Measurements from ENCODE around the gene ADORA1. TPM values are rescaled to one million over a fixed set of nuclear protein-coding genes. Genes with fewer than 3 reads are reported as not detected.

ADORA1 gene
- total and polyA plus RNA-seq, 2 of the 4 experiments (the other 2 are of a cell fraction) = 0.36 to 0.56 TPM

DNA sequence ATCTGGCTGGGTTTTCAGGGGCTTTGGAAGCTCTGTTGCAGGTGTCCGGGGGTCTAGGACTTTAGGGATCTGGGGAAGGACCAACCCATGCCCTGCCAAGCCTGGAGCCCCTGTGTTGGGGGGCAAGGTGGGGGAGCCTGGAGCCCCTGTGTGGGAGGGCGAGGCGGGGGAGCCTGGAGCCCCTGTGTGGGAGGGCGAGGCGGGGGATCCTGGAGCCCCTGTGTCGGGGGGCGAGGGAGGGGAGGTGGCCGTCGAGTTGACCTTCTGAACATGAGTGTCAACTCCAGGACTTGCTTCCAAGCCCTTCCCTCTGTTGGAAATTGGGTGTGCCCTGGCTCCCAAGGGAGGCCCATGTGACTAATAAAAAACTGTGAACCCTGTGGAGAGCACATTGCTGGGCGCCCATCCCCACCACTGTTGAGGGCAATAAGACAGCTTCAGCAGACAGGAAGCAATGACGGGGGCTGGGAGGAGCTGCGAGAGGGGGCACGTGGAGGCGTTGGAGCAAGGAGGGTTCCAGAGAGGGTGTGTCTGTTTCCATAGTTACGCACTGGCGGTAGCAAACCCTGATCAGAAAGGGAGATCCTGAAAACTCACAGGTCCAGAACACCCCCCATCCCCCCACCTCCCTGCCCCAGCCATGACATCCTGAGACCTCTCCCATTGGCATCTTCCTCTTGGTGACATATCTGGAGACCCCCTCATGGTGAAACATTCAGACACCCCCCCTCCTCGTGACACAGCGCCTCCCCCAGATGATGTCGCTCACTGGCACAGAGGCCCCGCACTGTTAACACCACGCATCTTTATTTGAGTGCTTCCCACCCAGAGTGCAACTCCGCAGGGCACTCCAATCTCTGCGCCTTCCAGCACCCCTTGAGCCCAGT is 39.7 kb downstream of the ADORA1 start (continued):
- no peak for TF ChIP-seq MXI1 (IDR thresholded peaks at IDR 0.05; ENCODE audit: borderline replicate concordance, low read depth, low read length)

- Histone ChIP-seq H3K9me1 (ENCODE audit: insufficient read depth, low read length) (no peaks in the 10 kb centered on the region), H3K27me3 (ENCODE audit: control insufficient read depth, insufficient read depth, low read length) (peaks cover 16% of the 10 kb centered on the region), H3K4me1 (ENCODE audit: control insufficient read depth, insufficient read depth, low read length) (no peaks in the 10 kb centered on the region), H3K4ac (ENCODE audit: low read depth, low read length) (no peak overlapping the region), H2AFZ (replicated peaks; ENCODE audit: low read length, poor library complexity) (peak overlapping the region; percentile 21), H2BK120ac (ENCODE audit: low read depth, low read length) (no peak overlapping the region), H4K8ac (ENCODE audit: low read depth in 2 of 2, low read length in 2 of 2) (no peak overlapping the region), H2BK20ac (ENCODE audit: low read depth, low read length) (no peak overlapping the region), H2BK15ac (ENCODE audit: low read depth, low read length) (no peak overlapping the region), H2BK5ac (ENCODE audit: low read depth, low read length, poor library complexity, severe bottlenecking) (no peak overlapping the region), H3K14ac (replicated peaks; ENCODE audit: low read depth, low read length) (no peak overlapping the region), H3K23ac (ENCODE audit: low read depth, low read length) (no peak overlapping the region), H3K36me3 (ENCODE audit: control insufficient read depth, insufficient read depth, low read length) (no peaks in the 10 kb centered on the region), H3K18ac (ENCODE audit: low read depth, low read length) (no peak overlapping the region), H3K9ac (ENCODE audit: low read depth, low read length) (no peak overlapping the region), H3K4me2 (ENCODE audit: low read depth, low read length) (no peak overlapping the region), H3K56ac (ENCODE audit: extremely low read depth, insufficient read depth, low read length) (no peak overlapping the region), H3K79me1 (ENCODE audit: low read depth in 1 of 2, low read length in 2 of 2) (no peaks in the 10 kb centered on the region), H3K9me3 (ENCODE audit: control insufficient read depth, insufficient read depth, low read length) (no peaks in the 10 kb centered on the region), H3K4me3 (ENCODE audit: insufficient read depth, low read depth, low read length) (no peak overlapping the region), H2AK9ac (replicated peaks; ENCODE audit: low read depth, low read length, poor library complexity) (no peak overlapping the region), H3K27ac (ENCODE audit: insufficient read depth, low read length) (no peak overlapping the region), H4K91ac (ENCODE audit: insufficient read depth, low read depth, low read length) (no peak overlapping the region), H4K5ac (ENCODE audit: low read depth, low read length) (no peak overlapping the region), H2AK5ac (ENCODE audit: low read depth, low read length) (no peak overlapping the region), H4K20me1 (ENCODE audit: insufficient read depth, low read length) (no peaks in the 10 kb centered on the region)
- DNase-seq = no peak
- ATAC-seq (ENCODE audit: low read depth) = no peak
- ChIA-PET POLR2A (ENCODE audit: unreplicated experiment) (no interaction called here), CTCF (no interaction called here)
- WGBS, 2 experiments (ENCODE audit: extremely low coverage in 2 of 2, insufficient read length in 1 of 2) = no CpG with 5 or more reads among the region's 5 CpGs
- dilution Hi-C loops (cut with HindIII; ENCODE audit: low sequenced_read_pairs, unreplicated experiment) = no loop called here
- BruUV-seq (replicated peaks) = no TSS peak
- intact Hi-C loops (cut with micrococcal nuclease) = no loop called here
- in situ Hi-C loops (cut with MboI; ENCODE audit: low sequenced_read_pairs) = no loop called here
- TF ChIP-seq MXI1 (IDR thresholded peaks at IDR 0.05; ENCODE audit: borderline replicate concordance, low read depth, low read length) = no peak
- TF ChIP-seq RCOR1 (IDR thresholded peaks at IDR 0.05; ENCODE audit: insufficient replicate concordance, low read length) = no peak
- TF ChIP-seq FOS (IDR thresholded peaks at IDR 0.05; ENCODE audit: low read depth, low read length) = no peak
- TF ChIP-seq MAFK (IDR thresholded peaks at IDR 0.05; ENCODE audit: low read depth, low read length) = no peak
- TF ChIP-seq, protein P1, sequence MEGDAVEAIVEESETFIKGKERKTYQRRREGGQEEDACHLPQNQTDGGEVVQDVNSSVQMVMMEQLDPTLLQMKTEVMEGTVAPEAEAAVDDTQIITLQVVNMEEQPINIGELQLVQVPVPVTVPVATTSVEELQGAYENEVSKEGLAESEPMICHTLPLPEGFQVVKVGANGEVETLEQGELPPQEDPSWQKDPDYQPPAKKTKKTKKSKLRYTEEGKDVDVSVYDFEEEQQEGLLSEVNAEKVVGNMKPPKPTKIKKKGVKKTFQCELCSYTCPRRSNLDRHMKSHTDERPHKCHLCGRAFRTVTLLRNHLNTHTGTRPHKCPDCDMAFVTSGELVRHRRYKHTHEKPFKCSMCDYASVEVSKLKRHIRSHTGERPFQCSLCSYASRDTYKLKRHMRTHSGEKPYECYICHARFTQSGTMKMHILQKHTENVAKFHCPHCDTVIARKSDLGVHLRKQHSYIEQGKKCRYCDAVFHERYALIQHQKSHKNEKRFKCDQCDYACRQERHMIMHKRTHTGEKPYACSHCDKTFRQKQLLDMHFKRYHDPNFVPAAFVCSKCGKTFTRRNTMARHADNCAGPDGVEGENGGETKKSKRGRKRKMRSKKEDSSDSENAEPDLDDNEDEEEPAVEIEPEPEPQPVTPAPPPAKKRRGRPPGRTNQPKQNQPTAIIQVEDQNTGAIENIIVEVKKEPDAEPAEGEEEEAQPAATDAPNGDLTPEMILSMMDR (conservative IDR thresholded peaks at IDR 0.05; ENCODE audit: low read depth, low read length) = no peak
- TF ChIP-seq RAD21 (IDR thresholded peaks at IDR 0.05; ENCODE audit: low read length) = no peak
- TF ChIP-seq RFX5 (IDR thresholded peaks at IDR 0.05; ENCODE audit: low read depth, low read length) = no peak
- TF ChIP-seq CEBPB (IDR thresholded peaks at IDR 0.05; ENCODE audit: low read depth, low read length) = no peak
- no peak for TF ChIP-seq ELK1 (IDR thresholded peaks at IDR 0.05; ENCODE audit: borderline replicate concordance, low read depth, low read length)
- TF ChIP-seq CHD1 (IDR thresholded peaks at IDR 0.05; ENCODE audit: low read depth, low read length) = no peak
- no peak for TF ChIP-seq SMC3 (IDR thresholded peaks at IDR 0.05; ENCODE audit: low read depth, low read length)
- no peak for TF ChIP-seq BHLHE40 (IDR thresholded peaks at IDR 0.05; ENCODE audit: low read depth, low read length)
- no peak for TF ChIP-seq POLR2A (IDR thresholded peaks at IDR 0.05; ENCODE audit: low read depth, low read length)
- no peak for TF ChIP-seq MAZ (IDR thresholded peaks at IDR 0.05; ENCODE audit: borderline replicate concordance, low read depth, low read length)
Observed at GRCh38 chr1:203167913-203168200, 40.3 kb downstream of the ADORA1 start.

Measured in IMR-90 (cell line).